Neutrophil (primary cell): ENCODE results near the gene FLT1.

Source experiments
- H3K27ac ChIP-seq: fragments of 200-600 bp; sonication (generic); 2 replicates; pipeline ENCODE4 v1.5.1; 2016; ENCODE audit warnings: mild to moderate bottlenecking, moderate library complexity
- H3K27me3 ChIP-seq: fragments of 200-600 bp; sonication (generic); 2 replicates; pipeline ENCODE4 v1.6.0; 2016; ENCODE audit warnings: mild to moderate bottlenecking
- H3K36me3 ChIP-seq: fragments of 200-600 bp; sonication (generic); 2 replicates; pipeline ENCODE4 v1.5.1; 2017
- H3K4me1 ChIP-seq, 2 experiments: fragments of 200-600 bp in 1 of 2; sonication (generic) in 1 of 2; 1 replicate in 1 of 2; 2 replicates in 1 of 2; pipeline versions ENCODE4 v1.5.1 to v1.6.1; 2013 to 2016; ENCODE audit warnings: low read depth in 1 of 2, low read length in 1 of 2, mild to moderate bottlenecking in 1 of 2, moderate library complexity in 1 of 2; ENCODE audit not compliant: control insufficient read depth in 1 of 2, insufficient read depth in 1 of 2
- H3K4me3 ChIP-seq, 2 experiments: fragments of 200-600 bp in 1 of 2; sonication (generic) in 1 of 2; 1 replicate in 1 of 2; 2 replicates in 1 of 2; pipeline ENCODE4 v1.5.1; 2013 to 2016; ENCODE audit warnings: low read depth in 1 of 2, low read length in 1 of 2, mild to moderate bottlenecking in 1 of 2, moderate library complexity in 1 of 2
- H3K9me3 ChIP-seq: fragments of 200-600 bp; sonication (generic); 2 replicates; pipeline ENCODE4 v1.5.1; 2016
- CTCF ChIP-seq: fragments of 200-600 bp; sonication (generic); IDR thresholded peaks from 2 replicates; pipeline ENCODE4 v1.5.1; 2016; ENCODE audit warnings: antibody characterized with exemption

The FLT1 gene

GRCh38 chr13:28447206-28447605 is 47.7 kb downstream of the FLT1 start:
- peaks cover 10% of the 10 kb centered on the region for H3K9me3 ChIP-seq
- no peak overlapping the region for H3K27ac ChIP-seq
- H3K36me3 ChIP-seq: no peaks in the 10 kb centered on the region
- no peak for TF ChIP-seq CTCF
- no peaks in the 10 kb centered on the region for H3K4me1 ChIP-seq
- no peak overlapping the region for H3K4me3 ChIP-seq
- peaks cover 19% of the 10 kb centered on the region for H3K27me3 ChIP-seq

GRCh38 chr13:28442839-28443238 is 52.1 kb downstream of the FLT1 start:
- H3K27ac ChIP-seq: no peak overlapping the region
- H3K36me3 ChIP-seq: no peaks in the 10 kb centered on the region
- no peaks in the 10 kb centered on the region for H3K4me1 ChIP-seq
- TF ChIP-seq CTCF: no peak
- H3K4me3 ChIP-seq: no peak overlapping the region
- H3K9me3 ChIP-seq: peaks cover 5% of the 10 kb centered on the region
- H3K27me3 ChIP-seq: peaks cover 12% of the 10 kb centered on the region

GRCh38 chr13:28441529-28441928 is 53.4 kb downstream of the FLT1 start:
- Histone ChIP-seq H3K27me3 (peaks cover 12% of the 10 kb centered on the region), H3K4me1 (no peaks in the 10 kb centered on the region), H3K9me3 (peaks cover 4% of the 10 kb centered on the region), H3K36me3 (no peaks in the 10 kb centered on the region), H3K4me3 (no peak overlapping the region), H3K27ac (no peak overlapping the region)
- TF ChIP-seq CTCF: no peak

- Histone ChIP-seq H3K4me1 (no peaks in the 10 kb centered on the region), H3K4me3 (no peak overlapping the region), H3K36me3 (no peaks in the 10 kb centered on the region), H3K27ac (no peak overlapping the region), H3K9me3 (peaks cover 4% of the 10 kb centered on the region), H3K27me3 (peaks cover 12% of the 10 kb centered on the region)
- TF ChIP-seq CTCF: no peak
Measured at GRCh38 chr13:28440774-28441504, 54.0 kb downstream of the FLT1 start.

GRCh38 chr13:28438598-28439334 is 56.2 kb downstream of the FLT1 start:
- Histone ChIP-seq H3K9me3 (peaks cover 1% of the 10 kb centered on the region), H3K4me1 (no peaks in the 10 kb centered on the region), H3K4me3 (no peak overlapping the region), H3K27me3 (peaks cover 22% of the 10 kb centered on the region), H3K36me3 (no peaks in the 10 kb centered on the region), H3K27ac (no peak overlapping the region)
- no peak for TF ChIP-seq CTCF
